Naive thymus-derived CD4-positive, alpha-beta T cell (primary cell): Measurements from ENCODE around the gene DUSP14. TPM values are rescaled to one million over a fixed set of nuclear protein-coding genes. Genes with fewer than 3 reads are reported as not detected.

ENCODE experiments used
- ATAC-seq: fragments of 150-1000 bp; cut with Tn5 transposase; 2 replicates; pipeline ENCODE4 v1.10.0; 2021; ENCODE audit warnings: mild to moderate bottlenecking, moderate library complexity
- CTCF ChIA-PET: fragments of 350-600 bp; sonication (Branson Sonifier 250); formaldehyde crosslinking; loops from one replicate; lab custom pipeline; 2021; ENCODE audit warnings: antibody characterized with exemption; lab: Charles Lee
- POLR2A ChIA-PET: fragments of 350-600 bp; sonication (Branson Sonifier 250); formaldehyde crosslinking; loops from one replicate; lab custom pipeline; 2021; ENCODE audit warnings: antibody characterized with exemption, inconsistent platforms; lab: Charles Lee
- DNase-seq, 9 donors: peaks; one replicate each; pipeline versions ENCODE4 v3.0.0 to v3.0.0-alpha.2; 2020 to 2022; ENCODE audit warnings: mixed read lengths in 1 of 9
- H3K27ac ChIP-seq: one replicate; pipeline ENCODE4 v1.7.0; 2013; ENCODE audit warnings: mild to moderate bottlenecking, low read depth, low read length, moderate library complexity
- H3K27me3 ChIP-seq, 2 donors: one replicate each; pipeline ENCODE4 v1.7.0; 2013; ENCODE audit warnings: low read length in 2 of 2, mild to moderate bottlenecking in 2 of 2, moderate library complexity in 2 of 2; ENCODE audit not compliant: control insufficient read depth in 2 of 2, insufficient read depth in 2 of 2
- H3K36me3 ChIP-seq, 3 experiments: 1 replicate in 2 of 3; 2 replicates in 1 of 3; pipeline ENCODE4 v1.7.0; 2013; ENCODE audit warnings: low read length in 3 of 3, mild to moderate bottlenecking in 3 of 3, moderate library complexity in 1 of 3; ENCODE audit not compliant: insufficient read depth in 3 of 3, control insufficient read depth in 2 of 3
- H3K4me1 ChIP-seq, 2 donors: one replicate each; pipeline ENCODE4 v1.7.0; 2013; ENCODE audit warnings: low read length in 2 of 2, mild to moderate bottlenecking in 2 of 2, moderate library complexity in 1 of 2; ENCODE audit not compliant: control insufficient read depth in 2 of 2, insufficient read depth in 2 of 2
- H3K4me3 ChIP-seq: 2 replicates; pipeline ENCODE4 v1.7.0; 2013; ENCODE audit warnings: mild to moderate bottlenecking, low read length
- H3K9me3 ChIP-seq, 3 experiments: 1 replicate in 2 of 3; 2 replicates in 1 of 3; pipeline ENCODE4 v1.7.0; 2013; ENCODE audit warnings: low read length in 3 of 3; ENCODE audit not compliant: control insufficient read depth in 2 of 3
- H3K27ac Mint-ChIP-seq, 9 donors: one replicate each; pipeline ENCODE4 v1.8.0; 2020 to 2022; ENCODE audit warnings: mixed read lengths in 9 of 9, mild to moderate bottlenecking in 8 of 9, moderate library complexity in 5 of 9, inconsistent platforms in 2 of 9
- H3K27me3 Mint-ChIP-seq, 5 donors: one replicate each; pipeline ENCODE4 v1.8.0; 2021 to 2022; ENCODE audit warnings: mixed read lengths in 5 of 5, mild to moderate bottlenecking in 1 of 5
- H3K36me3 Mint-ChIP-seq, 5 donors: one replicate each; pipeline ENCODE4 v1.8.0; 2020 to 2022; ENCODE audit warnings: mixed read lengths in 5 of 5, mild to moderate bottlenecking in 3 of 5, inconsistent platforms in 1 of 5
- H3K4me1 Mint-ChIP-seq, 7 donors: one replicate each; pipeline ENCODE4 v1.8.0; 2020 to 2022; ENCODE audit warnings: mixed read lengths in 7 of 7, mild to moderate bottlenecking in 3 of 7, inconsistent platforms in 1 of 7
- H3K4me3 Mint-ChIP-seq, 10 donors: one replicate each; pipeline ENCODE4 v1.8.0; 2020 to 2022; ENCODE audit warnings: mild to moderate bottlenecking in 10 of 10, mixed read lengths in 10 of 10, moderate library complexity in 6 of 10, inconsistent platforms in 2 of 10
- H3K9me3 Mint-ChIP-seq, 11 donors: one replicate each; pipeline ENCODE4 v1.8.0; 2020 to 2022; ENCODE audit warnings: mixed read lengths in 11 of 11, mild to moderate bottlenecking in 4 of 11, inconsistent platforms in 1 of 11, moderate library complexity in 1 of 11
- intact Hi-C, 2 donors: fragments of 100-400 bp; cut with micrococcal nuclease; formaldehyde crosslinking; loops; one replicate each; pipeline ENCODE4 v1.15.1; 2023
- polyA plus RNA-seq, 2 donors: library from polyadenylated mRNA; unstranded; fragments of 300-500 nt; fragmentation: Illumina TruSeq; gene quantifications; one replicate each; pipeline ENCODE4 v1.2.3, GENCODE V29; 2021
- total RNA-seq, 6 experiments: library from RNA in 5 of 6; stranded (reverse) in 5 of 6; gene quantifications; 1 replicate in 5 of 6; 2 replicates in 1 of 6; pipeline ENCODE4 v1.2.3 and lab custom pipeline; 2021 to 2026

DUSP14 gene
- total and polyA plus RNA-seq, 7 experiments from 2014 or later: 4.3 to 13.1 (median 9.5) TPM

DNA sequence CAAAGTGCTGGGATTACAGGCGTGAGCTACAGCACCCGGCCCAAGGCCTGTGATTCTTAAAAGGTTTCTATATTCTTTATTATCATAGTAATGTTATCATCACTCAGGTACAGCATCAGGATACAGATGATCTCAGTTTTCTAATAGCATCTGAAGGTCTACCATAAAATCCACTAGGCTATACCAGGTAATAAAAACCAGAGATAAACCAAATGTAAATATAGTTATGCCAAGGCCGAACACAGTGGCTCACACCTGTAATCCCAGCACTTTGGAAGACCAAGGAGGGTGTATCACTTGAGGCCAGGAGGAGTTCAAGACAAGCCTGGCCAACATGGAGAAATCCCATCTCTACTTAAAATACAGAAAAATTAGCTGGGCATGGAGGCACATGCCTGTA lies 65.7 kb downstream of the DUSP14 start:
- no peak overlapping the region for H3K27ac ChIP-seq
- H3K4me3 ChIP-seq: no peak overlapping the region
- Mint-ChIP-seq H3K36me3 (peaks cover 9 to 45% (median 29%) of the 10 kb centered on the region in 5 donors), H3K4me1 (peaks cover 22 to 58% (median 47%) of the 10 kb centered on the region in 7 donors), H3K27me3 (no peaks in the 10 kb centered on the region), H3K27ac (peak overlapping the region in 2 of 9 donors; percentile 15 to 40), H3K4me3 (no peak overlapping the region), H3K9me3 (no peaks in the 10 kb centered on the region)
- H3K4me1 ChIP-seq: peaks cover 11 to 16% of the 10 kb centered on the region in 2 donors
- H3K9me3 ChIP-seq: no peaks in the 10 kb centered on the region
- DNase-seq (no peak), ATAC-seq (no peak)
- intact Hi-C loops: loop anchor here in 1 of 2 donors (10.0 kb wide), 1 partner anchor 49 kb away; the partner anchor contains the start of gene SYNRG
- peaks cover 4 to 49% (median 12%) of the 10 kb centered on the region in 3 experiments for H3K36me3 ChIP-seq
- POLR2A ChIA-PET: interaction anchor here (0.6 kb wide), 1 partner anchor 95 kb away, joined by 3 read pairs; no protein-coding TSS in a partner anchor
- no peaks in the 10 kb centered on the region for H3K27me3 ChIP-seq
- CTCF ChIA-PET: no interaction called here

DNA sequence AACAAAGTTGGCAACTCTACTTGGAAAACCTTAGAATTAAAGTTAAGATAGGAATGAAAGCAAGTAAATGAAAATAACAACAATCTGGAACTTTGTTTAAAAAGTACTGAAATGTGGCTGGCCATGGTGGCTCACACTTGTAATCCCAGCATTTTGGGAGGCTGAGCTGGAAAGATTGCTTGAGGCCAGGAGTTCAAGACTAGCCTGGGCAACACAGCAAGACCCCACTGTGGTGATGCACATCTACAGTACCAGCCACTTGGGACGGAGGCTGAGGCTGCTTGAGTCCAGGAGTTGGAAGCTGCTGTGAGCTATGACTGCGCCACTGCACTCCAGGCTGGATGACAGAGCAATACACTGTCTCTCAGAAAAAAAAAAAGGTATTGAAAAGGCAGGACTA lies 67.8 kb downstream of the DUSP14 start:
- Mint-ChIP-seq H3K36me3 (peaks cover 9 to 50% (median 24%) of the 10 kb centered on the region in 5 donors), H3K27ac (peak overlapping the region in 1 of 9 donors; percentile 9), H3K4me3 (no peak overlapping the region), H3K4me1 (peaks cover 7 to 40% (median 27%) of the 10 kb centered on the region in 7 donors), H3K27me3 (no peaks in the 10 kb centered on the region), H3K9me3 (no peaks in the 10 kb centered on the region)
- intact Hi-C loops: loop anchor here in 1 of 2 donors (2.0 to 10.0 kb wide), 2 partner anchors 13 to 47 kb away; partner anchors contain the start of gene SYNRG
- no peaks in the 10 kb centered on the region for H3K27me3 ChIP-seq
- peaks cover 5 to 7% of the 10 kb centered on the region in 2 donors for H3K4me1 ChIP-seq
- ATAC-seq (no peak), DNase-seq (no peak)
- ChIA-PET CTCF (no interaction called here), POLR2A (no interaction called here)
- no peaks in the 10 kb centered on the region for H3K9me3 ChIP-seq
- no peak overlapping the region for H3K4me3 ChIP-seq
- no peak overlapping the region for H3K27ac ChIP-seq
- H3K36me3 ChIP-seq: peaks cover 4 to 69% (median 20%) of the 10 kb centered on the region in 3 experiments

DNA sequence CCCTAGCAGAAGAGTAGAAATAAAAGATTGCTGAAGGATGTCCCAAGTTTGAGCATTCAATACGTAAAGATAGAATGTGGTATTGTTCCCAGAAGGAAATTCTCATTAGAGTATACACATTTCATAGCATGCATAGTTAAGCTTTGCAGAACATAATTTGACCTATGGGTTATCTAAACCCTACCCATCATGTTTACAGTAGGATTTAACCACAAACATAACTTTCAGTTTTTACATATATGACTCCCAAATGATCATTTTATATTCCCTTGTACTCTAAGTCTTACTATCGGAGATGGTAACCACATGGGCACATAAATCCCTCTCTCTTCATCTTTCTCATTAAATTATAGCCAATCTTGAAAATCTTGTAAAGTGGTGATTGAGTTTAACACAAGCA lies 68.6 kb downstream of the DUSP14 start:
- intact Hi-C loops: loop anchor here in 1 of 2 donors (10.0 kb wide), 1 partner anchor 47 kb away; the partner anchor contains the start of gene SYNRG
- no peaks in the 10 kb centered on the region for H3K9me3 Mint-ChIP-seq
- peak overlapping the region in 3 of 9 donors; percentile 1 to 20 (median 11) for H3K27ac Mint-ChIP-seq
- peaks cover 0 to 32% (median 19%) of the 10 kb centered on the region in 7 donors for H3K4me1 Mint-ChIP-seq
- ChIA-PET CTCF (no interaction called here), POLR2A (no interaction called here)
- peaks cover 4 to 65% (median 20%) of the 10 kb centered on the region in 3 experiments for H3K36me3 ChIP-seq
- H3K27me3 ChIP-seq: no peaks in the 10 kb centered on the region
- H3K27me3 Mint-ChIP-seq: no peaks in the 10 kb centered on the region
- ATAC-seq (no peak), DNase-seq (no peak)
- H3K27ac ChIP-seq: no peak overlapping the region
- H3K4me3 ChIP-seq: no peak overlapping the region
- H3K36me3 Mint-ChIP-seq: peaks cover 9 to 45% (median 17%) of the 10 kb centered on the region in 5 donors
- peak overlapping the region in 1 of 10 donors; percentile 32 for H3K4me3 Mint-ChIP-seq
- H3K4me1 ChIP-seq: peaks cover 3 to 5% of the 10 kb centered on the region in 2 donors
- no peaks in the 10 kb centered on the region for H3K9me3 ChIP-seq

DNA sequence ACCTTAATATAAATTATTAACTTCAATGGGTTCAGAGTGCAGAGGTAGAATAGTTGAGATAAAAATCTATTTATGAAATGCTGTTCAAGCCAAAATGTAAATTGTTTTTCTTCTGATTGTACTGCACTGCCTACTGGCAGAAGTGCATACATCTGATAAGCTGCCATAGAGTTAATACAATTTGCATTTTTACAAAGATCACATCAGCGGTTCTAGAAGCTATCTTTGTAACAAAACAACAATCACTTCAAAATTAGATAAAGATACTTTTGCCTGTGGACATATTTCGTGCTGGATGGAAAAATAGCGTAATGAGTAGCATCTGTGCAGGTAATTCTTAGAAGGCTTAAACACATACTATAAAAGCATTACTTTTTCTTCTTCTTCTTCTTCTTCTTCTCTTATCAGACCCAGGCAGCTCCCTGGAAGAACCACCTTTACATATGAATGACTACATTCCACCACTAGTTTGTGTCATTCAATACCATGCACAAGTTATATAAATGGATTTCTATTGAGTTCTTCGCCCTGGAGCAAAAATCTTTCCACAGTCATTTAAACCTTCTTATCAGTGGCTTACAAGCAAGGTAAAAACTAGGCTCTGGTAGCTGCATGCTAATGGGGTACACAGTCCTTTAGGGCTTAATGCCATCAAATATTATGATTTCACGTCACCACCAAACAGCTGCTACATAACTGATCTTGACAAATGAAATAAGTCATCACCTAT lies 72.5 kb downstream of the DUSP14 start:
- H3K27me3 Mint-ChIP-seq: no peaks in the 10 kb centered on the region
- DNase-seq (no peak), ATAC-seq (no peak)
- ChIA-PET POLR2A (interaction anchor here (0.7 kb wide), 1 partner anchor 15 kb away, joined by 3 read pairs; no protein-coding TSS in a partner anchor), CTCF (interaction anchor here (0.6 kb wide), 1 partner anchor 111 kb away, joined by 3 read pairs; no protein-coding TSS in a partner anchor)
- Histone ChIP-seq H3K4me1 (no peaks in the 10 kb centered on the region), H3K27ac (no peak overlapping the region), H3K9me3 (no peaks in the 10 kb centered on the region), H3K36me3 (peaks cover 7 to 77% (median 22%) of the 10 kb centered on the region in 3 experiments), H3K4me3 (no peak overlapping the region), H3K27me3 (no peaks in the 10 kb centered on the region)
- peaks cover 12 to 56% (median 39%) of the 10 kb centered on the region in 5 donors for H3K36me3 Mint-ChIP-seq
- no peak overlapping the region for H3K4me3 Mint-ChIP-seq
- peaks cover 0 to 27% (median 12%) of the 10 kb centered on the region in 7 donors for H3K4me1 Mint-ChIP-seq
- intact Hi-C loops: no loop called here
- peaks cover 0 to 2% (median 0%) of the 10 kb centered on the region in 11 donors for H3K9me3 Mint-ChIP-seq
- peak overlapping the region in 3 of 9 donors; percentile 0 to 25 (median 3) for H3K27ac Mint-ChIP-seq

Other genes with a start within 250 kb of the DUSP14 start
- gene C17orf78, start 113.9 kb upstream of the DUSP14 start, total RNA-seq: not detected
- not detected for gene C17orf78, start 113.9 kb upstream of the DUSP14 start, polyA plus RNA-seq
- 10 to 100 TPM; 13.1 to 47.0 (median 24.0) TPM for gene ACACA, start 83.1 kb upstream of the DUSP14 start, total RNA-seq
- gene ACACA, start 83.1 kb upstream of the DUSP14 start, polyA plus RNA-seq: 1 to 10 TPM; 6.1 to 7.4 TPM
- gene TADA2A, start 83.0 kb upstream of the DUSP14 start, total RNA-seq: 10 to 100 TPM; 15.2 to 41.3 (median 28.7) TPM
- 10 to 100 TPM in 1 of 2 donors, 1 to 10 TPM in 1; 7.4 to 12.8 TPM for gene TADA2A, start 83.0 kb upstream of the DUSP14 start, polyA plus RNA-seq
- 100 to 1,000 TPM in 3 of 5 experiments, 10 to 100 TPM in 2; 85.0 to 146 (median 128) TPM for gene SYNRG, start 119.5 kb downstream of the DUSP14 start, total RNA-seq
- 100 to 1,000 TPM in 1 of 2 donors, 10 to 100 TPM in 1; 70.9 to 100 TPM for gene SYNRG, start 119.5 kb downstream of the DUSP14 start, polyA plus RNA-seq
- gene DDX52, start 153.6 kb downstream of the DUSP14 start, total RNA-seq: 10 to 100 TPM; 20.8 to 34.0 (median 29.3) TPM
- 10 to 100 TPM; 11.9 to 17.7 TPM for gene DDX52, start 153.6 kb downstream of the DUSP14 start, polyA plus RNA-seq